ENCODE data around the gene RECQL5.

GRCh38 chr17:75698659-75699058 lies 31.7 kb upstream of the RECQL5 start:
- no peak for TF ChIP-seq CTCF (IDR thresholded peaks at IDR 0.05; ENCODE audit: poor library complexity)
- TF ChIP-seq EZH2 (IDR thresholded peaks at IDR 0.05; ENCODE audit: borderline replicate concordance) = no peak
